CD14-positive monocyte (primary cell): Measurements from ENCODE around the gene CCDC159. TPM values are rescaled to one million over a fixed set of nuclear protein-coding genes. Genes with fewer than 3 reads are reported as not detected.
"Not testable (repeated sequence)": the region's sequence is repeated elsewhere in the genome, so short reads cannot be mapped to it uniquely, and the experiment has no call there.

Experiments used
- DNase-seq, 3 donors: peaks; one replicate each; pipeline ENCODE4 v3.0.0-alpha.2; 2011 to 2022
- H2AFZ ChIP-seq: 2 replicates; pipeline ENCODE4 v1.6.0; 2012; ENCODE audit warnings: mild to moderate bottlenecking, low read depth, low read length, inconsistent platforms; ENCODE audit not compliant: insufficient read depth, poor library complexity, severe bottlenecking
- H3K27ac ChIP-seq, 2 donors: 1 replicate in 1 of 2; 2 replicates in 1 of 2; pipeline ENCODE4 v1.5.1; 2012 to 2013; ENCODE audit warnings: low read length in 2 of 2, control low read depth in 1 of 2, inconsistent platforms in 1 of 2, low read depth in 1 of 2, mild to moderate bottlenecking in 1 of 2
- H3K27me3 ChIP-seq, 2 donors: one replicate each; pipeline versions ENCODE4 v1.6.0 to v1.6.1; 2011 to 2013; ENCODE audit warnings: low read length in 2 of 2; ENCODE audit not compliant: control insufficient read depth in 2 of 2, insufficient read depth in 2 of 2
- H3K36me3 ChIP-seq, 2 donors: replicated peaks in 1 of 2; 1 replicate in 1 of 2; 2 replicates in 1 of 2; pipeline versions ENCODE4 v1.5.1 to v1.6.1; 2012 to 2013; ENCODE audit warnings: low read length in 2 of 2, control low read depth in 1 of 2, inconsistent platforms in 1 of 2, mild to moderate bottlenecking in 1 of 2; ENCODE audit not compliant: insufficient read depth in 2 of 2, control insufficient read depth in 1 of 2
- H3K4me1 ChIP-seq, 2 donors: 1 replicate in 1 of 2; 2 replicates in 1 of 2; pipeline versions ENCODE4 v1.5.1 to v1.6.1; 2012 to 2013; ENCODE audit warnings: low read length in 2 of 2, control low read depth in 1 of 2, inconsistent platforms in 1 of 2, mild to moderate bottlenecking in 1 of 2, moderate library complexity in 1 of 2; ENCODE audit not compliant: insufficient read depth in 2 of 2, control insufficient read depth in 1 of 2
- H3K4me2 ChIP-seq: replicated peaks from 2 replicates; pipeline ENCODE3; 2012; ENCODE audit warnings: low read length, moderate library complexity, mild to moderate bottlenecking; ENCODE audit not compliant: poor library complexity, severe bottlenecking; ENCODE audit errors: extremely low read depth
- H3K4me3 ChIP-seq, 3 experiments: fragments of 200-600 bp in 1 of 3; sonication (generic) in 1 of 3; replicated peaks in 1 of 3; 1 replicate in 2 of 3; 2 replicates in 1 of 3; pipeline ENCODE4 v1.5.1; 2011 to 2013; ENCODE audit warnings: low read length in 3 of 3, mild to moderate bottlenecking in 3 of 3, control low read depth in 2 of 3, low read depth in 2 of 3, inconsistent platforms in 1 of 3, moderate library complexity in 1 of 3
- H3K79me2 ChIP-seq: 2 replicates; pipeline ENCODE4 v1.6.0; 2012; ENCODE audit warnings: mild to moderate bottlenecking, control low read depth, inconsistent platforms, low read length, moderate library complexity; ENCODE audit not compliant: insufficient read depth
- H3K9ac ChIP-seq: 2 replicates; pipeline ENCODE4 v1.6.0; 2017; ENCODE audit warnings: low read length, mild to moderate bottlenecking; ENCODE audit not compliant: insufficient read depth, poor library complexity, severe bottlenecking
- H3K9me3 ChIP-seq, 2 donors: replicated peaks in 1 of 2; 1 replicate in 1 of 2; 2 replicates in 1 of 2; pipeline versions ENCODE4 v1.5.1 to v1.6.1; 2012 to 2013; ENCODE audit warnings: low read length in 2 of 2, control low read depth in 1 of 2; ENCODE audit not compliant: control insufficient read depth in 1 of 2, insufficient read depth in 1 of 2
- H4K20me1 ChIP-seq: 2 replicates; pipeline ENCODE4 v1.6.0; 2012; ENCODE audit warnings: mild to moderate bottlenecking, low read length, control low read depth, moderate library complexity; ENCODE audit not compliant: insufficient read depth
- H3K27ac Mint-ChIP-seq, 7 donors: one replicate each; pipeline ENCODE4 v1.8.0; 2020; ENCODE audit warnings: mild to moderate bottlenecking in 7 of 7, mixed read lengths in 7 of 7, moderate library complexity in 6 of 7, inconsistent platforms in 2 of 7
- H3K27me3 Mint-ChIP-seq, 3 donors: one replicate each; pipeline ENCODE4 v1.8.0; 2021 to 2022; ENCODE audit warnings: low read depth in 3 of 3, mild to moderate bottlenecking in 3 of 3, mixed read lengths in 3 of 3, moderate library complexity in 3 of 3, inconsistent platforms in 1 of 3
- H3K36me3 Mint-ChIP-seq, 2 donors: one replicate each; pipeline ENCODE4 v1.8.0; 2020; ENCODE audit warnings: mixed read lengths in 2 of 2, inconsistent platforms in 1 of 2, mild to moderate bottlenecking in 1 of 2
- H3K4me1 Mint-ChIP-seq: one replicate; pipeline ENCODE4 v1.8.0; 2020; ENCODE audit warnings: mild to moderate bottlenecking, mixed read lengths
- H3K4me3 Mint-ChIP-seq, 2 donors: one replicate each; pipeline ENCODE4 v1.8.0; 2020; ENCODE audit warnings: mild to moderate bottlenecking in 2 of 2, mixed read lengths in 2 of 2, moderate library complexity in 1 of 2
- H3K9me3 Mint-ChIP-seq, 7 donors: one replicate each; pipeline ENCODE4 v1.8.0; 2020 to 2022; ENCODE audit warnings: mixed read lengths in 7 of 7, mild to moderate bottlenecking in 6 of 7, moderate library complexity in 6 of 7, inconsistent platforms in 2 of 7
- WGBS: methylation state at CpG from one replicate; pipeline ENCODE4 v1.1.5; 2013; ENCODE audit warnings: missing lambda C conversion rate; ENCODE audit not compliant: insufficient coverage; 5-methylcytosine and 5-hydroxymethylcytosine counted together
- intact Hi-C, 2 donors: fragments of 100-400 bp; cut with micrococcal nuclease; formaldehyde crosslinking; loops; one replicate each; pipeline versions ENCODE4 v1.15.0 to v1.15.1; 2023
- polyA plus RNA-seq, 3 donors: library from polyadenylated mRNA; depleted of rRNA in 1 of 3; unstranded in 2 of 3; stranded (reverse) in 1 of 3; fragments of 300-500 nt in 2 of 3; fragments of >200 nt in 1 of 3; fragmentation: Illumina TruSeq in 2 of 3; gene quantifications; 1 replicate in 2 of 3; 2 replicates in 1 of 3; pipeline ENCODE4 v1.2.3, GENCODE V29; 2012 to 2021
- TF ChIP-seq, protein P1 (sequence below): fragments of 200-600 bp; IDR thresholded peaks from one replicate; pipeline ENCODE4 v1.8.0; 2022; ENCODE audit warnings: antibody characterized with exemption, mild to moderate bottlenecking

The CCDC159 gene
- polyA plus RNA-seq, 3 donors = 37.1 to 374 (median 38.3) TPM

DNA sequence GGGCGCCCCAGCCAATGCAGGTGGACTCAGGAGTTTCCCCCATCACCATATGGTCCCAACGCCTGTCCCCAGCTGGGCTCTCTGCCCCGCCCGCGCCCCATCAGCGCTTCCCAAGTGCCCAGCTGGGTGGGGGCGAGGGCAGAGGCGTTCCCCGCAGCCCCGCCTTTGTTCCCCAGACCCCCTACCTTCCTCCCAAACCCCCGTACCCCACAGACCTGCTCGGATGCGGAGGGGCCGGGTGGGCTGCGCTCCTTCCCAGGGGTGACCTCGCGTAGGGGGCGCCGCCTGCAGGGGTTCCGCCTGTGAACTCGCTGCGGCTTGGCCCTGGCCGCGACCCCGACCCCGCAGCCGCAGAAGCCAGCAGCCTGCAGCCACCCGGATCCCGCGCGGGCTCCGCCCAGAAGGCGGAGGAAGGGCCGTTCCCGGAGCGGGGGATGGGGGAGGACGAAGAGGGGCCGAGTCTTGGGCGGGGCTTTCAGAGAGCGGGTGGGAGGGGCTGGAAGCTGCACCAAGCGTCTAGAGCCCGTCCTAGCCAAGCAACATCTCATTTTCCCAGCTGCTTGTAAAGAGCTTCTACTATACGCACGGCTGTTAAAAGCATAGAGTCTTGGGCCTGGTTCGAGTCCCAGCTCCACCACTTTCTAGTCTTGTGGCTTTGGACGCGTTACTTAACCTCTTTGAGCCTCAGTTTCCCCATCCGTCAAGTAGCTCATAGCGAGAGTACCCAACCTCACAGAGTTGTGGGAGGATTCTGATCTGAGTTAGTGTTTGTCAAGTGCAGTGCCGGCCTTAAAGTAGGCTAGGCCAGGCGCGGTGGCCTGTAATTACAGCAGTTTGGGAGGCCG, 6.8 kb upstream of the CCDC159 start, which contains the start of gene RAB3D:
Gene RAB3D (minus strand): TSS at position 404 of the 845 bp plus-strand sequence. CDS start 2,258 bp downstream, outside the sequence.
- H3K9me3 ChIP-seq = peaks cover 0 to 6% of the 10 kb centered on the region in 2 donors
- peaks cover 0 to 6% (median 0%) of the 10 kb centered on the region in 7 donors for H3K9me3 Mint-ChIP-seq
- H3K79me2 ChIP-seq = peaks cover 78% of the 10 kb centered on the region
- TF ChIP-seq, protein P1, sequence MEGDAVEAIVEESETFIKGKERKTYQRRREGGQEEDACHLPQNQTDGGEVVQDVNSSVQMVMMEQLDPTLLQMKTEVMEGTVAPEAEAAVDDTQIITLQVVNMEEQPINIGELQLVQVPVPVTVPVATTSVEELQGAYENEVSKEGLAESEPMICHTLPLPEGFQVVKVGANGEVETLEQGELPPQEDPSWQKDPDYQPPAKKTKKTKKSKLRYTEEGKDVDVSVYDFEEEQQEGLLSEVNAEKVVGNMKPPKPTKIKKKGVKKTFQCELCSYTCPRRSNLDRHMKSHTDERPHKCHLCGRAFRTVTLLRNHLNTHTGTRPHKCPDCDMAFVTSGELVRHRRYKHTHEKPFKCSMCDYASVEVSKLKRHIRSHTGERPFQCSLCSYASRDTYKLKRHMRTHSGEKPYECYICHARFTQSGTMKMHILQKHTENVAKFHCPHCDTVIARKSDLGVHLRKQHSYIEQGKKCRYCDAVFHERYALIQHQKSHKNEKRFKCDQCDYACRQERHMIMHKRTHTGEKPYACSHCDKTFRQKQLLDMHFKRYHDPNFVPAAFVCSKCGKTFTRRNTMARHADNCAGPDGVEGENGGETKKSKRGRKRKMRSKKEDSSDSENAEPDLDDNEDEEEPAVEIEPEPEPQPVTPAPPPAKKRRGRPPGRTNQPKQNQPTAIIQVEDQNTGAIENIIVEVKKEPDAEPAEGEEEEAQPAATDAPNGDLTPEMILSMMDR = no peak
- peaks cover 50 to 64% of the 10 kb centered on the region in 2 donors for H3K4me1 ChIP-seq
- H3K36me3 ChIP-seq = peaks cover 25 to 37% of the 10 kb centered on the region in 2 donors
- no peaks in the 10 kb centered on the region for H3K27me3 ChIP-seq
- H3K27ac Mint-ChIP-seq = peak within 1 kb of the TSS; percentile 85 to 97 (median 91)
- H3K9ac ChIP-seq = peak within 1 kb of the TSS; percentile 78
- WGBS = under 1% methylated on average over 36 of the region's 53 CpGs
- peaks cover 32 to 56% of the 10 kb centered on the region in 2 donors for H3K36me3 Mint-ChIP-seq
- H3K27me3 Mint-ChIP-seq = peaks cover 0 to 2% (median 0%) of the 10 kb centered on the region in 3 donors
- peak within 1 kb of the TSS; percentile 88 for H3K4me2 ChIP-seq
- peak within 1 kb of the TSS; percentile 75 for H2AFZ ChIP-seq
- peak; percentile 74 to 88 (median 80) for DNase-seq
- peak within 1 kb of the TSS; percentile 91 to 99 for H3K4me3 Mint-ChIP-seq
- intact Hi-C loops = loop anchor here (2.0 to 5.0 kb wide), 3 partner anchors 15 to 42 kb away; partner anchors contain the start of genes SWSAP1 (in 1 of the 2) and TSPAN16 (in 1 of the 2)
- H4K20me1 ChIP-seq = peaks cover 48% of the 10 kb centered on the region
- peak within 1 kb of the TSS; percentile 54 to 85 for H3K27ac ChIP-seq
- peaks cover 40% of the 10 kb centered on the region for H3K4me1 Mint-ChIP-seq
- peak within 1 kb of the TSS; percentile 66 to 99 (median 98) for H3K4me3 ChIP-seq

DNA sequence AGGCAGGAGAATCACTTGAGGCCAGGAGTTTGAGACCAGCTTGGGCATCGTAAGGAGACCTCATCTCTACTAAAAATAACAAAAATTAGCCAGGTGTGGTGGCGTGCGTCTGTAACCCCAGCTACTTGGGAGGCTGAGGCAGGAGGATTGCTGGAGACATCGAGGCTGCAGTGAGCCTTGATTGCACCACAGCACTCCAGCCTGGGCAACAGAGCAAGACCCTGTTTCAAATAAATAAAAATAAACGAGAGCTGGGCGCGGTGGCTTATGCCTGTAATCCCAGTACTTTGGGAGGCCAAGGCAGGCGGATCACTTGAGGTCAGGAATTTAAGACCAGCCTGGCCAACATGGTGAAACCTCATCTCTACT, 6.2 kb upstream of the CCDC159 start:
- Histone ChIP-seq H3K36me3 (peaks cover 19 to 31% of the 10 kb centered on the region in 2 donors), H3K4me3 (peak overlapping the region in 1 of 3 experiments; percentile 99), H4K20me1 (peaks cover 43% of the 10 kb centered on the region), H3K4me1 (peaks cover 54 to 70% of the 10 kb centered on the region in 2 donors), H2AFZ (peak overlapping the region; percentile 75), H3K27ac (peak overlapping the region; percentile 51 to 85), H3K79me2 (peaks cover 78% of the 10 kb centered on the region), H3K4me2 (peak overlapping the region; percentile 88)
- intact Hi-C loops, H3K9me3 Mint-ChIP-seq, H3K9ac ChIP-seq, H3K27me3 ChIP-seq, H3K27me3 Mint-ChIP-seq, DNase-seq, H3K9me3 ChIP-seq: not testable (repeated sequence)
- H3K36me3 Mint-ChIP-seq = peaks cover 26 to 50% of the 10 kb centered on the region in 2 donors
- peaks cover 46% of the 10 kb centered on the region for H3K4me1 Mint-ChIP-seq
- H3K27ac Mint-ChIP-seq = peak overlapping the region; percentile 78 to 97 (median 88)
- H3K4me3 Mint-ChIP-seq = peak overlapping the region; percentile 91 to 99
- 97% methylated on average over 4 of the region's 8 CpGs for WGBS
